Measurements from ENCODE around the gene SFN. TPM values are rescaled to one million over a fixed set of nuclear protein-coding genes. Genes with fewer than 3 reads are reported as not detected.

SFN gene
- total and polyA plus RNA-seq, 2 of the 13 experiments (the other 11 are each of a cell fraction or from before 2014, with no cell fraction given) = 4.3 to 5.6 TPM

DNA sequence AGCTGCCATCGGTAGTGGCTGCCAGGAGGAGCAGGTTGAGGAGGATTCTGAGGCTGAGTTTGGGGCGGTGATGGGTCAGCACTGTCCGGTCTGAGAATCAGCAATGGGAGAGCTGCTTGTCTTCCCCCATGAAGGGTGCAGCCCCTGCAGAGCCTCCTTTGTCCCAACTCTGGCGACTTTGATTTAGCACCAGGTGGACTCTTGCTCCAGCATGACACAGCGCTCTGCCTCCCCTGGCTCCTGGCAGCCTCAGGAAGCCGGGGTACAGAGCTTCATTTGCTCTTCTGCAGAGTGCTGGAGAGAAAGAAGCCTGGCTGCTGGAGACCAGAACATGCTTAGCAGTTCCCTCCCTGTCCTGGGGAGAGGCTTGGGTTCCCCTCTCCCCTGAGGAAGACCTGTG, 23.2 kb upstream of the SFN start (continued):
- TF ChIP-seq CHD4 (IDR thresholded peaks at IDR 0.05; ENCODE audit: borderline replicate concordance, low read length) (no peak), ZNF292 (CRISPR knock-in tag; IDR thresholded peaks at IDR 0.05; ENCODE audit: borderline replicate concordance, low read depth) (peak; percentile 29; the same call in 1 of the 2 replicates), CHCHD3 (CRISPR knock-in tag; IDR thresholded peaks at IDR 0.05) (no peak), ZBTB1 (CRISPR knock-in tag; IDR thresholded peaks at IDR 0.05; ENCODE audit: borderline replicate concordance) (no peak), RAD21 (CRISPR knock-in tag; IDR thresholded peaks at IDR 0.05) (no peak), ZNF75D (CRISPR knock-in tag; IDR thresholded peaks at IDR 0.05; ENCODE audit: borderline replicate concordance) (no peak), ZNF3 (CRISPR knock-in tag; IDR thresholded peaks at IDR 0.05) (no peak), CCDC6 (CRISPR knock-in tag; IDR thresholded peaks at IDR 0.05) (no peak), ZFP36L2 (CRISPR knock-in tag; IDR thresholded peaks at IDR 0.05) (no peak), BORCS8-MEF2B (CRISPR knock-in tag; IDR thresholded peaks at IDR 0.05) (no peak), BCL6 (CRISPR knock-in tag; IDR thresholded peaks at IDR 0.05) (no peak), RARG (CRISPR knock-in tag; IDR thresholded peaks at IDR 0.05; ENCODE audit: low read depth) (no peak), ZNF616 (CRISPR knock-in tag; IDR thresholded peaks at IDR 0.05; ENCODE audit: low read depth) (no peak), ZC3H4 (CRISPR knock-in tag; IDR thresholded peaks at IDR 0.05; ENCODE audit: borderline replicate concordance) (no peak), KDM5B (CRISPR knock-in tag; IDR thresholded peaks at IDR 0.05; ENCODE audit: borderline replicate concordance) (peak; percentile 45; the same call in 1 of the 2 replicates), ZNF44 (CRISPR knock-in tag; IDR thresholded peaks at IDR 0.05) (no peak)
- TF ChIP-seq, protein P1, sequence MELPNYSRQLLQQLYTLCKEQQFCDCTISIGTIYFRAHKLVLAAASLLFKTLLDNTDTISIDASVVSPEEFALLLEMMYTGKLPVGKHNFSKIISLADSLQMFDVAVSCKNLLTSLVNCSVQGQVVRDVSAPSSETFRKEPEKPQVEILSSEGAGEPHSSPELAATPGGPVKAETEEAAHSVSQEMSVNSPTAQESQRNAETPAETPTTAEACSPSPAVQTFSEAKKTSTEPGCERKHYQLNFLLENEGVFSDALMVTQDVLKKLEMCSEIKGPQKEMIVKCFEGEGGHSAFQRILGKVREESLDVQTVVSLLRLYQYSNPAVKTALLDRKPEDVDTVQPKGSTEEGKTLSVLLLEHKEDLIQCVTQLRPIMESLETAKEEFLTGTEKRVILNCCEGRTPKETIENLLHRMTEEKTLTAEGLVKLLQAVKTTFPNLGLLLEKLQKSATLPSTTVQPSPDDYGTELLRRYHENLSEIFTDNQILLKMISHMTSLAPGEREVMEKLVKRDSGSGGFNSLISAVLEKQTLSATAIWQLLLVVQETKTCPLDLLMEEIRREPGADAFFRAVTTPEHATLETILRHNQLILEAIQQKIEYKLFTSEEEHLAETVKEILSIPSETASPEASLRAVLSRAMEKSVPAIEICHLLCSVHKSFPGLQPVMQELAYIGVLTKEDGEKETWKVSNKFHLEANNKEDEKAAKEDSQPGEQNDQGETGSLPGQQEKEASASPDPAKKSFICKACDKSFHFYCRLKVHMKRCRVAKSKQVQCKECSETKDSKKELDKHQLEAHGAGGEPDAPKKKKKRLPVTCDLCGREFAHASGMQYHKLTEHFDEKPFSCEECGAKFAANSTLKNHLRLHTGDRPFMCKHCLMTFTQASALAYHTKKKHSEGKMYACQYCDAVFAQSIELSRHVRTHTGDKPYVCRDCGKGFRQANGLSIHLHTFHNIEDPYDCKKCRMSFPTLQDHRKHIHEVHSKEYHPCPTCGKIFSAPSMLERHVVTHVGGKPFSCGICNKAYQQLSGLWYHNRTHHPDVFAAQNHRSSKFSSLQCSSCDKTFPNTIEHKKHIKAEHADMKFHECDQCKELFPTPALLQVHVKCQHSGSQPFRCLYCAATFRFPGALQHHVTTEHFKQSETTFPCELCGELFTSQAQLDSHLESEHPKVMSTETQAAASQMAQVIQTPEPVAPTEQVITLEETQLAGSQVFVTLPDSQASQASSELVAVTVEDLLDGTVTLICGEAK (IDR thresholded peaks at IDR 0.05) = no peak
- TF ChIP-seq, protein P1 (CRISPR knock-in tag; IDR thresholded peaks at IDR 0.05) = no peak
- TF ChIP-seq, protein P2, sequence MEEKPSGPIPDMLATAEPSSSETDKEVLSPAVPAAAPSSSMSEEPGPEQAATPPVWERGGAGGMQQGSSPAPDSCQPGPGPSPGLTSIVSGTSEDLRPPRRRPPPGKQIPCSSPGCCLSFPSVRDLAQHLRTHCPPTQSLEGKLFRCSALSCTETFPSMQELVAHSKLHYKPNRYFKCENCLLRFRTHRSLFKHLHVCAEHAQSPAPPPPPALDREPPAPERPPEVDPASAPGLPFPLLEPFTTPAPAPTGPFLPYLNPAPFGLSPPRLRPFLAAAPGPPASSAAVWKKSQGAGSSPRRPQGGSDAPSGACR (CRISPR knock-in tag; IDR thresholded peaks at IDR 0.05) = no peak
- TF ChIP-seq, protein P3, sequence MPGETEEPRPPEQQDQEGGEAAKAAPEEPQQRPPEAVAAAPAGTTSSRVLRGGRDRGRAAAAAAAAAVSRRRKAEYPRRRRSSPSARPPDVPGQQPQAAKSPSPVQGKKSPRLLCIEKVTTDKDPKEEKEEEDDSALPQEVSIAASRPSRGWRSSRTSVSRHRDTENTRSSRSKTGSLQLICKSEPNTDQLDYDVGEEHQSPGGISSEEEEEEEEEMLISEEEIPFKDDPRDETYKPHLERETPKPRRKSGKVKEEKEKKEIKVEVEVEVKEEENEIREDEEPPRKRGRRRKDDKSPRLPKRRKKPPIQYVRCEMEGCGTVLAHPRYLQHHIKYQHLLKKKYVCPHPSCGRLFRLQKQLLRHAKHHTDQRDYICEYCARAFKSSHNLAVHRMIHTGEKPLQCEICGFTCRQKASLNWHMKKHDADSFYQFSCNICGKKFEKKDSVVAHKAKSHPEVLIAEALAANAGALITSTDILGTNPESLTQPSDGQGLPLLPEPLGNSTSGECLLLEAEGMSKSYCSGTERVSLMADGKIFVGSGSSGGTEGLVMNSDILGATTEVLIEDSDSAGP (CRISPR knock-in tag; IDR thresholded peaks at IDR 0.05; ENCODE audit: borderline replicate concordance) = 0 out of 2 replicates have a peak, but pooled peaks have one; percentile 18

Measured in HepG2 (cell line).